GM12878 (cell line): Measurements from ENCODE around the gene PLEKHH1. TPM values are rescaled to one million over a fixed set of nuclear protein-coding genes. Genes with fewer than 3 reads are reported as not detected.

Experiments used
- DPF2 ChIP-seq: fragments of 450-650 bp; IDR thresholded peaks from 2 replicates; pipeline ENCODE4 v1.6.1; 2017; ENCODE audit warnings: mild to moderate bottlenecking
- EGR1 ChIP-seq, 2 experiments: IDR thresholded peaks; 1 replicate in 1 of 2; 2 replicates in 1 of 2; pipeline ENCODE4 v1.6.1; 2011 to 2012; ENCODE audit warnings: low read depth in 2 of 2, low read length in 2 of 2, borderline replicate concordance in 1 of 2, mild to moderate bottlenecking in 1 of 2, moderate library complexity in 1 of 2
- EP300 ChIP-seq, 2 experiments: fragments of 150-350 bp in 1 of 2; IDR thresholded peaks; 2 replicates each; pipeline ENCODE4 v1.6.1; 2011 to 2012; ENCODE audit warnings: low read depth in 2 of 2, low read length in 2 of 2, borderline replicate concordance in 1 of 2, improper control_type of control experiment in 1 of 2, inconsistent platforms in 1 of 2; ENCODE audit not compliant: control insufficient read depth in 1 of 2
- HDAC2 ChIP-seq: fragments of 200-600 bp; sonication (generic); IDR thresholded peaks from 2 replicates; pipeline ENCODE4 v1.6.1; 2017
- POLR2A ChIP-seq: IDR thresholded peaks from 2 replicates; pipeline ENCODE4 v1.6.1; 2011; ENCODE audit warnings: low read depth, mild to moderate bottlenecking, low read length
- POLR2AphosphoS2 ChIP-seq: IDR thresholded peaks from 2 replicates; pipeline ENCODE4 v1.6.1; 2011; ENCODE audit warnings: low read depth, mild to moderate bottlenecking, low read length, improper control_type of control experiment, moderate library complexity
- POLR2AphosphoS5 ChIP-seq: IDR thresholded peaks from 2 replicates; pipeline ENCODE4 v1.6.1; 2011; ENCODE audit warnings: mild to moderate bottlenecking, low read length, inconsistent platforms
- RAD21 ChIP-seq: IDR thresholded peaks from 2 replicates; pipeline ENCODE4 v1.6.1; 2011; ENCODE audit warnings: mild to moderate bottlenecking, low read depth, low read length, moderate library complexity; ENCODE audit not compliant: insufficient read depth
- RCOR1 ChIP-seq: conservative IDR thresholded peaks from 2 replicates; pipeline ENCODE4 v1.6.1; 2012; ENCODE audit warnings: low read depth, low read length, improper control_type of control experiment
- SMAD1 ChIP-seq: fragments of 450-650 bp; IDR thresholded peaks from 2 replicates; pipeline ENCODE4 v1.6.1; 2018; ENCODE audit warnings: mild to moderate bottlenecking, low read depth; ENCODE audit not compliant: partially characterized antibody
- SMARCA5 ChIP-seq: fragments of 450-650 bp; IDR thresholded peaks from 2 replicates; pipeline ENCODE4 v1.6.1; 2017; ENCODE audit warnings: mild to moderate bottlenecking
- SMC3 ChIP-seq: IDR thresholded peaks from 2 replicates; pipeline ENCODE4 v1.6.1; 2011; ENCODE audit warnings: low read length, improper control_type of control experiment, borderline replicate concordance
- TCF12 ChIP-seq: IDR thresholded peaks from 2 replicates; pipeline ENCODE4 v1.6.1; 2011; ENCODE audit warnings: low read depth, mild to moderate bottlenecking, low read length
- ZBED1 ChIP-seq: IDR thresholded peaks from 2 replicates; pipeline ENCODE4 v1.6.1; 2016; ENCODE audit warnings: borderline replicate concordance
- polyA plus RNA-seq, 11 experiments: library from polyadenylated mRNA; depleted of rRNA in 4 of 11; unstranded in 6 of 11; stranded (reverse) in 5 of 11; fragments of >200 nt; fragmentation: Nextera tagmentation in 4 of 11; fragmentation: Illumina TruSeq in 1 of 11; extraction: Ambion mirVana in 4 of 11; extraction: Trizol in 1 of 11; gene quantifications; 1 replicate in 1 of 11; 2 replicates in 10 of 11; pipeline versions ENCODE4 v1.2.1 to v1.2.3, GENCODE V29; 2011 to 2016; ENCODE audit warnings: inconsistent platforms in 2 of 11, missing spikeins in 2 of 11, low read depth in 1 of 11
- total RNA-seq, 4 experiments: library from RNA; depleted of rRNA in 3 of 4; stranded (reverse); fragments of >200 nt in 3 of 4; fragmentation: Illumina TruSeq in 1 of 4; extraction: Trizol in 1 of 4; gene quantifications; 2 replicates each; pipeline versions ENCODE4 v1.2.1 to v1.2.3, GENCODE V29; 2013 to 2021
- TF ChIP-seq, protein P1 (sequence below): fragments of 450-650 bp; IDR thresholded peaks from 2 replicates; pipeline ENCODE4 v1.6.1; 2016; ENCODE audit warnings: mild to moderate bottlenecking
- TF ChIP-seq, protein P2 (sequence below): fragments of 450-650 bp; IDR thresholded peaks from 2 replicates; pipeline ENCODE4 v1.6.1; 2018; ENCODE audit warnings: borderline replicate concordance, mild to moderate bottlenecking; ENCODE audit not compliant: partially characterized antibody
- TF ChIP-seq, protein P3 (sequence below): fragments of 450-650 bp; IDR thresholded peaks from 2 replicates; pipeline ENCODE4 v1.6.1; 2017; ENCODE audit warnings: mild to moderate bottlenecking
- TF ChIP-seq, protein P4 (sequence below), 3 experiments: IDR thresholded peaks in 2 of 3; conservative IDR thresholded peaks in 1 of 3; 2 replicates each; pipeline ENCODE4 v1.5.1; 2011; ENCODE audit warnings: low read depth in 3 of 3, low read length in 3 of 3, mild to moderate bottlenecking in 3 of 3, control low read depth in 2 of 3, moderate library complexity in 2 of 3, inconsistent platforms in 1 of 3, mixed read lengths in 1 of 3; ENCODE audit not compliant: control insufficient read depth in 2 of 3, insufficient read depth in 1 of 3; ENCODE audit errors: extremely low read depth in 1 of 3
- TF ChIP-seq, protein P5 (sequence below): fragments of 150-350 bp; IDR thresholded peaks from 2 replicates; pipeline ENCODE4 v1.6.1; 2016; ENCODE audit warnings: low read depth, low read length

PLEKHH1 gene
- total and polyA plus RNA-seq, 10 of the 15 experiments (the other 5 are each of a cell fraction or from before 2014, with no cell fraction given) = 0.11 to 0.95 (median 0.41) TPM

DNA sequence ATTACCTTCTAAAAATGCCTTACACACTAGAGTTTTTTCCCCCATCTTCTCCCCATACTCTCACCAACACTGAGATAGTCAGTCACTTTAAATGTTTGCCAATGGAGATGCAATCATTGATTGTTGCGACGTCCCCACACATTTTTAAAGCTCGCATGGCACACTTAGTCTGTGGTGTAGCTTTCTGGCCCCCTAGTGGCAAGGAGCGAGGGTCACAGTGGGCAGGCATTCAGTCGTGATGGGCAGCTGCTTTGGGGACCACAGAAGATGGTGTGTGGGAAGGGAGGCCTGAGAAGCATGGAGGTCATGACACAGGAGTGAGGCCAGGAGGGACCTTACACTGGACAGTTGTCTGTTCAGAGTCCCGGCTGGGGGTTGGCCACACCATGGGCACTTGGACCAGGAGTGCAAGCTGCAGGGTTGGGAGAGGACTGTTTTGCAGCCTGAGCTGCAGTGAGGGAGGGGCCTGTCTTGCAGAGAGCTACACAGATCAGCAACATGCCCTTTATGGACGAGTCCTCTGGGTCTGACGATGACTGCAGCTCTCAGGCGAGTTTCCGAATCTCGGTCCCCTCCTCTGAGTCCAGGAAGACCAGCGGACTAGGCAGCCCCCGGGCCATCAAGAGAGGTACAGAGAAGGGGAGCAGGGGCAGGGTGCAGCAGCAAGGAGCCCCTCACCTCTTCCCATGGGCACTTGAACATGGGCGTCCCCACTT is 38.3 kb downstream of the PLEKHH1 start (continued):
- no peak for TF ChIP-seq SMAD1
- TF ChIP-seq POLR2A = no peak
- no peak for TF ChIP-seq DPF2
- TF ChIP-seq RCOR1 = no peak
- peak; percentile 92 for TF ChIP-seq RAD21
- no peak for TF ChIP-seq TCF12
- TF ChIP-seq, protein P1, sequence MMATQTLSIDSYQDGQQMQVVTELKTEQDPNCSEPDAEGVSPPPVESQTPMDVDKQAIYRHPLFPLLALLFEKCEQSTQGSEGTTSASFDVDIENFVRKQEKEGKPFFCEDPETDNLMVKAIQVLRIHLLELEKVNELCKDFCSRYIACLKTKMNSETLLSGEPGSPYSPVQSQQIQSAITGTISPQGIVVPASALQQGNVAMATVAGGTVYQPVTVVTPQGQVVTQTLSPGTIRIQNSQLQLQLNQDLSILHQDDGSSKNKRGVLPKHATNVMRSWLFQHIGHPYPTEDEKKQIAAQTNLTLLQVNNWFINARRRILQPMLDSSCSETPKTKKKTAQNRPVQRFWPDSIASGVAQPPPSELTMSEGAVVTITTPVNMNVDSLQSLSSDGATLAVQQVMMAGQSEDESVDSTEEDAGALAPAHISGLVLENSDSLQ = peak; percentile 92
- no peak for TF ChIP-seq POLR2AphosphoS5
- no peak for TF ChIP-seq EGR1 (IDR thresholded peaks at IDR 0.05; ENCODE audit: borderline replicate concordance in 1 of 2, low read depth in 2 of 2, low read length in 2 of 2)
- no peak for TF ChIP-seq POLR2AphosphoS2
- TF ChIP-seq SMARCA5 = no peak
- TF ChIP-seq HDAC2 = no peak
- TF ChIP-seq, protein P2, sequence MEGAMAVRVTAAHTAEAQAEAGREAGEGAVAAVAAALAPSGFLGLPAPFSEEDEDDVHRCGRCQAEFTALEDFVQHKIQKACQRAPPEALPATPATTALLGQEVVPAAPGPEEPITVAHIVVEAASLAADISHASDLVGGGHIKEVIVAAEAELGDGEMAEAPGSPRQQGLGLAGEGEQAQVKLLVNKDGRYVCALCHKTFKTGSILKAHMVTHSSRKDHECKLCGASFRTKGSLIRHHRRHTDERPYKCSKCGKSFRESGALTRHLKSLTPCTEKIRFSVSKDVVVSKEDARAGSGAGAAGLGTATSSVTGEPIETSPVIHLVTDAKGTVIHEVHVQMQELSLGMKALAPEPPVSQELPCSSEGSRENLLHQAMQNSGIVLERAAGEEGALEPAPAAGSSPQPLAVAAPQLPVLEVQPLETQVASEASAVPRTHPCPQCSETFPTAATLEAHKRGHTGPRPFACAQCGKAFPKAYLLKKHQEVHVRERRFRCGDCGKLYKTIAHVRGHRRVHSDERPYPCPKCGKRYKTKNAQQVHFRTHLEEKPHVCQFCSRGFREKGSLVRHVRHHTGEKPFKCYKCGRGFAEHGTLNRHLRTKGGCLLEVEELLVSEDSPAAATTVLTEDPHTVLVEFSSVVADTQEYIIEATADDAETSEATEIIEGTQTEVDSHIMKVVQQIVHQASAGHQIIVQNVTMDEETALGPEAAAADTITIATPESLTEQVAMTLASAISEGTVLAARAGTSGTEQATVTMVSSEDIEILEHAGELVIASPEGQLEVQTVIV = no peak
- no peak for TF ChIP-seq ZBED1
- TF ChIP-seq, protein P3, sequence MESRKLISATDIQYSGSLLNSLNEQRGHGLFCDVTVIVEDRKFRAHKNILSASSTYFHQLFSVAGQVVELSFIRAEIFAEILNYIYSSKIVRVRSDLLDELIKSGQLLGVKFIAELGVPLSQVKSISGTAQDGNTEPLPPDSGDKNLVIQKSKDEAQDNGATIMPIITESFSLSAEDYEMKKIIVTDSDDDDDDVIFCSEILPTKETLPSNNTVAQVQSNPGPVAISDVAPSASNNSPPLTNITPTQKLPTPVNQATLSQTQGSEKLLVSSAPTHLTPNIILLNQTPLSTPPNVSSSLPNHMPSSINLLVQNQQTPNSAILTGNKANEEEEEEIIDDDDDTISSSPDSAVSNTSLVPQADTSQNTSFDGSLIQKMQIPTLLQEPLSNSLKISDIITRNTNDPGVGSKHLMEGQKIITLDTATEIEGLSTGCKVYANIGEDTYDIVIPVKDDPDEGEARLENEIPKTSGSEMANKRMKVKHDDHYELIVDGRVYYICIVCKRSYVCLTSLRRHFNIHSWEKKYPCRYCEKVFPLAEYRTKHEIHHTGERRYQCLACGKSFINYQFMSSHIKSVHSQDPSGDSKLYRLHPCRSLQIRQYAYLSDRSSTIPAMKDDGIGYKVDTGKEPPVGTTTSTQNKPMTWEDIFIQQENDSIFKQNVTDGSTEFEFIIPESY = no peak
- TF ChIP-seq SMC3 = peak; percentile 98
- TF ChIP-seq, protein P4, sequence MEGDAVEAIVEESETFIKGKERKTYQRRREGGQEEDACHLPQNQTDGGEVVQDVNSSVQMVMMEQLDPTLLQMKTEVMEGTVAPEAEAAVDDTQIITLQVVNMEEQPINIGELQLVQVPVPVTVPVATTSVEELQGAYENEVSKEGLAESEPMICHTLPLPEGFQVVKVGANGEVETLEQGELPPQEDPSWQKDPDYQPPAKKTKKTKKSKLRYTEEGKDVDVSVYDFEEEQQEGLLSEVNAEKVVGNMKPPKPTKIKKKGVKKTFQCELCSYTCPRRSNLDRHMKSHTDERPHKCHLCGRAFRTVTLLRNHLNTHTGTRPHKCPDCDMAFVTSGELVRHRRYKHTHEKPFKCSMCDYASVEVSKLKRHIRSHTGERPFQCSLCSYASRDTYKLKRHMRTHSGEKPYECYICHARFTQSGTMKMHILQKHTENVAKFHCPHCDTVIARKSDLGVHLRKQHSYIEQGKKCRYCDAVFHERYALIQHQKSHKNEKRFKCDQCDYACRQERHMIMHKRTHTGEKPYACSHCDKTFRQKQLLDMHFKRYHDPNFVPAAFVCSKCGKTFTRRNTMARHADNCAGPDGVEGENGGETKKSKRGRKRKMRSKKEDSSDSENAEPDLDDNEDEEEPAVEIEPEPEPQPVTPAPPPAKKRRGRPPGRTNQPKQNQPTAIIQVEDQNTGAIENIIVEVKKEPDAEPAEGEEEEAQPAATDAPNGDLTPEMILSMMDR (IDR thresholded peaks at IDR 0.05 in 2 of 3, conservative IDR thresholded peaks at IDR 0.05 in 1 of 3; ENCODE audit: control insufficient read depth in 2 of 3, extremely low read depth in 1 of 3, insufficient read depth in 1 of 3, low read depth in 3 of 3, low read length in 3 of 3) = peak; percentile 91 to 96 (median 96); a peak in 5 of 6 replicates
- TF ChIP-seq, protein P5, sequence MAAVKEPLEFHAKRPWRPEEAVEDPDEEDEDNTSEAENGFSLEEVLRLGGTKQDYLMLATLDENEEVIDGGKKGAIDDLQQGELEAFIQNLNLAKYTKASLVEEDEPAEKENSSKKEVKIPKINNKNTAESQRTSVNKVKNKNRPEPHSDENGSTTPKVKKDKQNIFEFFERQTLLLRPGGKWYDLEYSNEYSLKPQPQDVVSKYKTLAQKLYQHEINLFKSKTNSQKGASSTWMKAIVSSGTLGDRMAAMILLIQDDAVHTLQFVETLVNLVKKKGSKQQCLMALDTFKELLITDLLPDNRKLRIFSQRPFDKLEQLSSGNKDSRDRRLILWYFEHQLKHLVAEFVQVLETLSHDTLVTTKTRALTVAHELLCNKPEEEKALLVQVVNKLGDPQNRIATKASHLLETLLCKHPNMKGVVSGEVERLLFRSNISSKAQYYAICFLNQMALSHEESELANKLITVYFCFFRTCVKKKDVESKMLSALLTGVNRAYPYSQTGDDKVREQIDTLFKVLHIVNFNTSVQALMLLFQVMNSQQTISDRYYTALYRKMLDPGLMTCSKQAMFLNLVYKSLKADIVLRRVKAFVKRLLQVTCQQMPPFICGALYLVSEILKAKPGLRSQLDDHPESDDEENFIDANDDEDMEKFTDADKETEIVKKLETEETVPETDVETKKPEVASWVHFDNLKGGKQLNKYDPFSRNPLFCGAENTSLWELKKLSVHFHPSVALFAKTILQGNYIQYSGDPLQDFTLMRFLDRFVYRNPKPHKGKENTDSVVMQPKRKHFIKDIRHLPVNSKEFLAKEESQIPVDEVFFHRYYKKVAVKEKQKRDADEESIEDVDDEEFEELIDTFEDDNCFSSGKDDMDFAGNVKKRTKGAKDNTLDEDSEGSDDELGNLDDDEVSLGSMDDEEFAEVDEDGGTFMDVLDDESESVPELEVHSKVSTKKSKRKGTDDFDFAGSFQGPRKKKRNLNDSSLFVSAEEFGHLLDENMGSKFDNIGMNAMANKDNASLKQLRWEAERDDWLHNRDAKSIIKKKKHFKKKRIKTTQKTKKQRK = no peak
- no peak for TF ChIP-seq EP300 (IDR thresholded peaks at IDR 0.05; ENCODE audit: borderline replicate concordance in 1 of 2, control insufficient read depth in 1 of 2, low read depth in 2 of 2, low read length in 2 of 2)
